NCI-H774 (cell line): ENCODE data around the gene RCE1.

Experiments used
- DNase-seq: peaks from one replicate; lab custom pipeline; 2025; lab: John Stamatoyannopoulos, UW

The RCE1 gene

DNA sequence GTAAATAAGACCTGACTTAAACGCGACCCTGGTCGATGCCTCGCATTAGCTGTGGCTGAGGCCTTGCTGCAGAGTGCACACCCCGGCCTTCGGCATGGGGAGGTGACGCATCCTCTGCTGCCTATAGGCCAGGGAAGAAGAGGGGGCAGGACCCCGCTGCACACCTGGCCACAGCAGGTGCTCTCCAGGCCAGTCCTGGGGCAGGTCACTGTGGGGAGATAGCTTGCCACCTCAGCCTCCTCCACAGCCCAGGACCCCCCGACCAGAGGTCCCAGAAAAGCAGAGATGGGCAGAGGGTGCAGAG, 26.3 kb downstream of the RCE1 start:
- no peak for DNase-seq

- no peak for DNase-seq
Observed at GRCh38 chr11:66870131-66870530, 26.9 kb downstream of the RCE1 start.

DNA sequence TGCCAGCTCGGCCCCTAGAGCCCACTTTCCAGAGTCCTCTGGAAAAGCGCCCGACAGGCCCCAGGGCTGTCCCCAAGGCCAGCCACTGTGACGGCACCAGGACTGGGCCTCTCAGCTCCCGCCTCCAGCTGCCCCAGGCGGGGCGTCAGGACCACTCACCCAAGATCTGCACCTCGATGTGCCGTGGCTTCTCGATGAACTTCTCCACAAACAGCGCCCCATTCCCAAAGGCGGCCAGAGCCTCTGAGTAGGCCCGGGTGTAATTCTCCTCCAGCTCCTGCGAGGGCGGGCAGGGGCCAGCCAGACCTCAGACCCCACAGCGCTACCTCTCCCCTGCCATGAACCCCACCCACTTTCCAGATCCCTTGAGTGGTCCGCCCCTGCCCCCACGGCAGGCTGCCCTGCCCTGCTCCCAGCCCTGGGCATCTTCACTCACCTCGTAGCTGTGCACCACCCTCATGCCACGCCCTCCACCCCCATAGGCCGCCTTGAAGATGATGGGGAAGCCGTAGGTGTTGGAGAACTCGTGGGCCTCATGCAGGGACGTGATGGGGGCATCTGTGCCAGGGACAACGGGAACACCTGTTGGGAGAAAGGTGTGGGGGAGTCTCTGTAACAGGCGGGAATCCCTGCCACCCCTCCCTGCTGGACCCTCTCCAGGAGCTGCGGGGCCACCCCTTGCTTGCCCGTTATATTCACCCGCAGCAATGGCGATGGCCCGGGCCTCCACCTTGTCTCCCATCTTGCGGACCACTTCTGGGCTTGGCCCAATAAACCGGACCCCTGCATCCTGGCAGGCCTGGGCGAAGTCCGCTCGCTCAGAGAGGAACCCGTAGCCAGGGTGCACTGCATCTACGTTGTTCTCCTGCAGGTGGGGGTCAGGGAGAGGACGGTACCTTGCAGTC, 27.6 kb downstream of the RCE1 start:
- DNase-seq = no peak

GRCh38 chr11:66871521-66871901, 28.3 kb downstream of the RCE1 start:
- DNase-seq = no peak

DNA sequence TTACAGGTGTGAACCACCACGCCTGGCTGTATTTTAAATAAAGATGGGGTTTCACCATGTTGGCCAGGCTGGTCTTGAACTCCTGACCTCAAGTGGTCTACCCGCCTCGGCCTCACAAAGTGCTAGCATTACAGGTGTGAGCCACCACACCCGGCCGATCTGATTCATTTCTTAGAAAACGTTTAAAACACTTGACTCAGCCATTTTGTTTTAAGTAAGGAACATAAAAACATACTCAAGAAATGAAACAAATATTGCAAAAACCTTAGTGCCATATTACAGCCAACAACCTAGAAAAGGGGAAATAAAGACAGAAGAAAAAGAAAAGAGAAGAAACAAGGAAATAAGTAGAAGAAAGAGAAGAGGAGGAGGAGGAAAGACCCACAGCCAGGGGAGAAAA, 31.0 kb downstream of the RCE1 start:
- DNase-seq = no peak

GRCh38 chr11:66875378-66875777, 32.1 kb downstream of the RCE1 start:
- no peak for DNase-seq

DNA sequence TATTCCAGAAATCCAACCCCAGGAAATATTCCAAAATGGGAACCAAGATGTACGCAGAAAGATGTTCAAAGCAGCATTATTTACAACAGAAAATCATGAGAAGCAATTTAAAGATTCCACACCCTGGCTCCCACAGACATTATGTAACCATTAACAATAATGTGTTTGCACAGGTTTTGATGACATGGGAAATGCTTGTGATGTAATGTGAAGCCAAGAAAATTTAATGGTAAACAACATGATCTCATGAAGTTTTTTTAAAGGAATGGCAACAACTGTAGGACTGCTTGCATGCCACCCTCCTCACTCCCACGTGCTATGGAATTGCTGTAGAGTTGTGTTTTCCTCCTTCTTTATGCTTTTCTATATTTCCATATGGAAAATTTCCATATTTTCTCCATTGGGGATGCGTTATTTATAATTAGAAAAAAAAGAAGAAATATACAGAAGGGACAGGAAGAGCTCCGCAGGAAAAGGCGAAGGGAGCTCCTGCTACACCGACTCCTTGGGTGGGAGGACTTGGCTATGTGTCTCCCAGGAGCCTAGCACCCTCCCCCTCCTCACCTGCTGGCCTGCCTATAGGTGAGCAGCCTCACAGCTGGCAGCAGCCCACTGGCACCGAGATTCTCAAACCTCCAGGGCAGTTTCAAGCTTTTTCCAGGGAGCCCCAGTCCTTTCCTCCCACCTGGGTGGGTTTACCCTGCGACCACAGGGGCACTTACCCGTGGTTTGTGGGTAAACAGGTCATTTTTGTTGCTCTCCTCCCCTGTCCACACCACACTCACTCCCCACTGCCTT, 34.5 kb downstream of the RCE1 start:
- no peak for DNase-seq

GRCh38 chr11:66878474-66878873, 35.2 kb downstream of the RCE1 start:
- no peak for DNase-seq

DNA sequence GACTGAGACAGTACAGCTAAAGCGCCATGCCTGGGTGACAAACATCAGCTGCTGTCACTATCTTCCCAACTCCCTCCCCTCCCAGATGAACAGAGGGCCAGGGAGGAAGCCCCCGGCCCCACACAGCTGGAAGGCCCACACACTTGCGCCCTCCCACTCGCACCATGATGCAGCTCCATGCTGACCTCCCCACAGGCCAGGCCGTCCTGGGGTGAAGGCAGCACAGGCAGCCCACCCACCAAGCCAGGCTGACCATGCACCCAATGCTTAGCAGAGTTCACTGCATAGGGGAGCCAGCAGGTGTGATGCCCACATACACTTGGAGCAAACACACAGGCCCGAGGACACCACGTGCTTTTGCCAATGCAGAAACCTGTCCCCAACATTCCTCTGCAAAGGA, 35.8 kb downstream of the RCE1 start:
- DNase-seq = no peak

- DNase-seq = no peak
Observed at GRCh38 chr11:66879583-66879982, 36.3 kb downstream of the RCE1 start.

DNA sequence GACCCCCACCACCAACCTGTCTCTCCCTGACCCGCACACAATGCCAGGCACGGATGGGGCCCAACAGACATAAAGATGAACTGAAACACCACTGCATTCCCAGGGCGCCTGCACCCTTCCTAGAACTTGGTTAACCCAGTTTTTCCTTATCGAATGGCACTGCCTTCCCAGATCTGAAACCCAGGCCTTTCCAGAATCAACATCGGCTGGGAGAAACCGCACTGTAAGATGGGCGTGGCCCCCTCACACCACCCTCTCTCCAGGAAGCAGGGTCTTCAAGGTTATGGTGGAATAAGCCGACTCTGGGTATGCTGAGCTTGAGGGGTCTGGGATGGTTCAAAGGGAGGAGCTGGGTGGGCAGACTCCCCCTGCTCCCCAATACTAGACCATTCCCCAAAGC, 36.8 kb downstream of the RCE1 start:
- DNase-seq = no peak

GRCh38 chr11:66880496-66881450, 37.5 kb downstream of the RCE1 start:
- DNase-seq = peak; percentile 33

- DNase-seq = no peak
Observed at GRCh38 chr11:66881451-66881835, 38.2 kb downstream of the RCE1 start.

DNA sequence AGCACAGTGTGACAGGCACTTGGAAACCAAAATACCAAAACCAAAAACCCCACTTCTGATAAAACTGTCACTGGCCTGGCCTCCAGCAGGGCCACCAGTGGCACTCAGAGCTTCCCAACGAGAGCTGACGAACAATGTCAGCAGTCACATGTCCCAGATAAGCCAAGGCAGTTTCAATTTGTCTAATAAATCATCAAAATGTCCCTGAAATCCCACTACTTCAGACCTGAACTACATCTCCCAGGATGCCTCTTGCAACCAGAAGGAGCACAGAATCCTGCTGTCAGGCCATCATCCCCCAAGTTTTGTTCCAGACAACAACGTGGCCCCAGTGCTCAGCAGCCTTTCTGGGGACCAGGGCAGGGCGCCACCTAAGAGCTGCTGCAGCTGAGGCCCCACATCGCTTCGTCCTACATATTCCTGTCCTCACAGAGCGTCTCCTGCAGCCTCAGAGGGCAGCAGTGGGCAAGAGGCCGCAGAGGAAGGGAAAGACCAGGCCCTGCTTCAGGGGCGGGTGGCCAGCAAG, 38.7 kb downstream of the RCE1 start:
- no peak for DNase-seq

DNA sequence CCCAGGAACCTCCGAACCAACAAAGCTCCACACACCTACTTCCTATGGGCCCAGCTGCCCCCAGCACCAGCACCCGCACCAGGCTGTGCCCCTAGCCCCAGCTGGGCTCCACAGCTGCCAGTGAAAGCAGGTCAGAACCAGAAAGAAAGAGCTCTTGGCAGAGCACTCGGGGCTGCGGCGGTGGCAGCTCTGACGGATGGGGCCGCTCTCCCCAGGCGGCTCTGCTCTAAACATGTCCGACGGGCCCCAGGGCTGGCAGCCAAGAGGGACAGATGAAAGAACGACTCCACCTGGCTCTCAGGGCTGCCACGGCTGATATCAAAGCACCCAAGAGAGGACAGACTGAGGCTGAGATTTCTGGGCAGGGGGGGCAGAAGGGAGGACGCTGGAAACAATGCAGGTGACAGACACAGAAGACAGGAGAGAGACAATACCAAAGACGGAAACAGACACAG, 39.3 kb downstream of the RCE1 start:
- peak; percentile 31 for DNase-seq

DNA sequence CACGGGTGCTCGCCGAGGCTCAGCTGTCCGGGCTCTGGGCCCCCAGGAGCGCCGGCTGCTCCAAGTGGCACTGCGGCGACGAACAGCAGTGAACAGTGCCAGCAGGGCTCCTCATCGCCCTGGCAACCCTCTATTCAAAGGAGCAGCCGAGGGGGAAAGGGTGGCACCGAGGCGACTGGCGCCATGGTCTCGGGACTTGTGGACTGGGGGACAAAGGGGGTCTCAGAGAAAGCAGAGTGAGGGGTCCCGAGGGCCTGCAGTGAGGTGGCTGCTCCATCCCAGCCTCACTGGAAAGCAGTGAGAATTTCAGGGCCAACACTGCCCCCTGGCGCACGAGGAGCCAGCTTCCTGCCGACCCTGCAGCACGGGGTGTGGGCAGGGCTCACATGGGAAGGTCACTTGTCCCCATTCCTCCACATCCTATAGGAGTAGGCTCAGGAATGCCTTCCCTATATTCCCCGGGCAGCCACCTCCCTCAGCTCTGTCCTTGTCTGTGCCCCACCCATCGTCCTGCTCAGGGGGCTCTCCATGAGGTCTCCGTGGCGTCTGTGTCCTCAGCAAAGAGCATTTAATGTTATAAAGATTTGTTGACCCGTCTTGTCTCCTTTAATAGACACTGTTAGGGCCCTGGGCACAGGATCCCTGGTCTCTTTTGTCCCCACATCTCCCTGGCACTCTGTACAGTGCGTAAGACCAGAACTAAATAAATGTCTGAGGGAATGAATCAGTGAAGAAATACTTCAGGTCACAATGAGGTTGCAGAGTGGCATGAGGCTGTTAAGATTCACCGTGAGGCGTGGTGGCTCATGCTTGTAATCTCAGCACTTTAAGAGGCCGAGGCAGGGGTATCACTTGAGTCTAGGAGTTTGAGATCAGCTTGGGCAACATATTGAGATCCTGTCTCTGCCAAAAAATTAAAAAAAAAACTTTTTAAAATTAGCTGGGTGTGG, 40.0 kb downstream of the RCE1 start:
- peak; percentile 73 for DNase-seq

GRCh38 chr11:66884443-66884842, 41.2 kb downstream of the RCE1 start:
- DNase-seq = no peak

GRCh38 chr11:66885469-66885868, 42.2 kb downstream of the RCE1 start:
- no peak for DNase-seq

GRCh38 chr11:66885950-66886440, 42.8 kb downstream of the RCE1 start:
- no peak for DNase-seq

GRCh38 chr11:66886671-66887221, 43.5 kb downstream of the RCE1 start:
- no peak for DNase-seq
